SH-SY5Y (cell line): Measurements from ENCODE around the gene CRACDL.
A peak's percentile ranks its signal among the peaks of the same experiment; 100 is the strongest.

ENCODE experiments used
- GATA2 ChIP-seq: IDR thresholded peaks from 2 replicates; pipeline ENCODE4 v1.6.1; 2011; ENCODE audit warnings: mild to moderate bottlenecking, low read depth, low read length
- GATA3 ChIP-seq: IDR thresholded peaks from 2 replicates; pipeline ENCODE4 v1.6.1; 2011; ENCODE audit warnings: low read depth, mild to moderate bottlenecking, low read length, moderate library complexity

Gene CRACDL, protein sequence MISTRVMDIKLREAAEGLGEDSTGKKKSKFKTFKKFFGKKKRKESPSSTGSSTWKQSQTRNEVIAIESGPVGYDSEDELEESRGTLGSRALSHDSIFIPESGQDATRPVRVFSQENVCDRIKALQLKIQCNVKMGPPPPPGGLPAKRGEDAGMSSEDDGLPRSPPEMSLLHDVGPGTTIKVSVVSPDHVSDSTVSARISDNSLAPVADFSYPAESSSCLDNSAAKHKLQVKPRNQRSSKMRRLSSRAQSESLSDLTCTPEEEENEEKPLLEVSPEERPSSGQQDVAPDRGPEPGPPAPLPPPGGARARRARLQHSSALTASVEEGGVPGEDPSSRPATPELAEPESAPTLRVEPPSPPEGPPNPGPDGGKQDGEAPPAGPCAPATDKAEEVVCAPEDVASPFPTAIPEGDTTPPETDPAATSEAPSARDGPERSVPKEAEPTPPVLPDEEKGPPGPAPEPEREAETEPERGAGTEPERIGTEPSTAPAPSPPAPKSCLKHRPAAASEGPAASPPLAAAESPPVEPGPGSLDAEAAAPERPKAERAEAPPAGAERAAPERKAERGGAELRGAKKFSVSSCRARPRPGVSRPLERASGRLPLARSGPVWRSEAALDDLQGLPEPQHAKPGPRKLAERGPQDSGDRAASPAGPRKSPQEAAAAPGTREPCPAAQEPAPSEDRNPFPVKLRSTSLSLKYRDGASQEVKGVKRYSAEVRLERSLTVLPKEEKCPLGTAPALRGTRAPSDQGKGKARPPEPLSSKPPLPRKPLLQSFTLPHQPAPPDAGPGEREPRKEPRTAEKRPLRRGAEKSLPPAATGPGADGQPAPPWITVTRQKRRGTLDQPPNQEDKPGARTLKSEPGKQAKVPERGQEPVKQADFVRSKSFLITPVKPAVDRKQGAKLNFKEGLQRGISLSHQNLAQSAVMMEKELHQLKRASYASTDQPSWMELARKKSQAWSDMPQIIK

DNA sequence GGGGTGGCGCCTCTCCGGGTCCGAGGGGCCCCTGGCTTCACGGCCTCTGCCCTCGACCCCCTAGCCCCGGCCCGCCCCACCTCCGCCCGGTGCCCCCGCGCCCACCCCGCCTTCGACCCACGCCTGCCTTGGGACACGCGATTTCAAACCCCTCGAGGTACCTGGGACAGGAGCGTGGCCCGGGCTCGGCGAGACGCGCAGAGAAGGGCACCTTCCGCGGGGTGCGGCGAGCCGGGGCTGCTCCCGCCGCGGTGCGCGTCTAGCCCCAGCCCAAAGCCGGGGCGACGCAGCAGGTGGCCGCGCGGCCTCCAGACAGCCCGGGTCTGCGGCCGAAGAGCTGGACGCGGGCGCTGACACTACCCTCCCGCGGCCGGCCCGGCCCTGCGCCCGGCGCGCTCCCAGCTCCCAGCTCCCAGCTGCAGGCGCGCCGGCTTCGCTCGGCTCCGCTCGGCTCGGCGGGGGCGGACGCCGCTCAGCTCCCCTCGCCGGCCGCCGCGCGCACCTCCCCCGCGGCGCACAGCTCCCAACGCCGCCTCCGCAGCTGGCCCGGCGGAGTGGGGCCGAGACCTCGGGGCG is at the start of gene CRACDL:
TSS of gene CRACDL (minus strand) at position 449 of the 576 bp plus-strand sequence. CDS start 89,425 bp downstream, outside the sequence.
- TF ChIP-seq GATA2 (no peak), GATA3 (no peak)

DNA sequence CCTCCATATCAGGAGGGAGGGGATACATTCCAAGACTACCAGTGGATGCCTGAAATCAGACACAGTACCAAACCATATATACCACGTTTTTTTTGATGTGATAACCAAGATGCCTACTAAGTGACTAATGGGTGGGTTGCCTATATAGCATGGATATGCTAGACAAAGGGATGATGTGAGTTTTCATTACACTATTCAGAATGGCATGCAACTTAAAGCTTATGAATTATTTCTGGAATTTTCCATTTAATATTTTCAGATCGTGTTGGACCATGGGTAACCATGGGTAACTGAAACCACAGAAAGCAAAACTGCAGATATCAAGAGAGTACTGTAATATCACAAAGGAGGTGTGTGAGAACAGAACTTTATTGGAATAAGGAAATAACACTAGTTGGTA is 39.6 kb upstream of the CRACDL start:
- no peak for TF ChIP-seq GATA2
- no peak for TF ChIP-seq GATA3

DNA sequence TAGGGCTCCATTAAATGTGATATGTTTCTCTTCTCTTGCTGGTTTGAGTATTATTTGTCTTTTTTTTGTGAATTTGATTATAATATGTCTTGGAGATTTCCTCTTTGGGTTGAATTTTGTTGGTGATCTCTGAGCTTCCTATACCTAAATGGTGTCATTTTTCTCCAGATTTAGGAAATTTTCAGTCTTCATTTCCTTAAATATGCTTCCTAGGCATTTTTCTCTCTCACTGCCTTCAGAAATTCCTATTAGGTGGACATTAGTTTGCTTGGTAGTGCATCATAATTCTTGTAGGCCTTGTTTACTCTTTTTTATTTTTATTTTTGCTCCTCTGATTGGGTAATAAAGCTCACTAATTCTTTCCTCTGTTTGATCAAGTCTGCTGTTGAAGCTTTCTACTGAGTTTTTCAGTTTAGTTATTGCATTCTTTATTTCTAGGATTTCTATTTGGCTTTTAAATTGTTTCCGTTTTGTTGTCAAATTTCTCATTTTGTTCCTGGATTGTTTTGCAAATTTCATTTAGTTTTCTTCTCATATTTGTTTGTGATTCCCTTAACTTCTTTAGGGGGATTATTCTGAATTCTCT is 36.6 kb upstream of the CRACDL start:
- TF ChIP-seq GATA3 (no peak), GATA2 (no peak)

DNA sequence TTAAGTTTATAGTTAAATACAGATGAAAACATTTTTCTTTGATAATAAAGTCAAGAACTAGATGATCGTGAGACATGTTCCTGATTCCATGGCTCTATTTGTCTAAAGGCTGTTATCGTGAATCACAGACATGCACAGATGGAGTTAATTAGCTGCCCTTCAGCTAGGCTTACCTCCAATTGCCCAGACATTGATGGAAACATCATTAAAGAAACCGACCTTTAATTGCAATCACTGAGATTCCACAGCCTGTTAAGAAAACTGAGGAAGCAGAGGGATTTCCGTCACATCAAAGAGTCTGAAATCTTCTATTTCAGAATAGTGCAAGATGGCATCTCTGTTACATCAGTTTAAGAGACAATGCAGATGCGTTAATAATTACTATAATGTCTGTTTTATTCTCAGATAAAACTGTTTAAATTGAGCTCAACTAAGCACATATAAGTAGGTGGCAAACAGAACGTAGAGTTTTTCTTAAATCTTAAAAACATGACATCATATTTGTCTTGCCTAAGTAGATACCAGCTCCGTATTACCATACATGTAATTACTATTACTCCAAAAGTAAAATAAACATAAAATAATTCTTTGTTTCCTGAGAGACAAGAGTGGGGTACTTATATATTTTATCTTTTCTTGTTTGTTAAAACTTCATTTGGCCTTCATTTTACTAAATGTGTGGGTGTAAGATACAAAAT is 23.9 kb upstream of the CRACDL start:
- TF ChIP-seq GATA3 (peak; percentile 53; the same call in 1 of the 2 replicates), GATA2 (peak; percentile 48)

DNA sequence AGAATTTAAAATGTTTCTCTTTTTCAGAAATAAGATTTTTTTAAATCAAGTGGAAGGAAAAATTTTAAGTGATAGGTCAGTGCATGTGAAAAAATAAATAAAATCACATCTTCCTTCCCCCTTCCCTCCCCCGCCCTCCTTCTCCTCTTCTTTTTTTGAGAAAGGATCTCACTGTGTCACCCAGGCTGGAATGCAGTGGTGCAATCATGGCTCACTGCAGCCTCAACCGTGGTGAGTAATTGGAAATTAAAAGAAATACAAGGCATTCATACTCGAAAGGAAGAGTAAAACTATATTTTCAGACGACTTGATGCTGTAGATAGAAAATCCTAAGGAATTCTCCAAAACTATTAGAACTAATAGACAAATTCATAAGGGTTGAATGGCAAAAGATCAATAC is 16.9 kb upstream of the CRACDL start:
- no peak for TF ChIP-seq GATA3
- no peak for TF ChIP-seq GATA2

DNA sequence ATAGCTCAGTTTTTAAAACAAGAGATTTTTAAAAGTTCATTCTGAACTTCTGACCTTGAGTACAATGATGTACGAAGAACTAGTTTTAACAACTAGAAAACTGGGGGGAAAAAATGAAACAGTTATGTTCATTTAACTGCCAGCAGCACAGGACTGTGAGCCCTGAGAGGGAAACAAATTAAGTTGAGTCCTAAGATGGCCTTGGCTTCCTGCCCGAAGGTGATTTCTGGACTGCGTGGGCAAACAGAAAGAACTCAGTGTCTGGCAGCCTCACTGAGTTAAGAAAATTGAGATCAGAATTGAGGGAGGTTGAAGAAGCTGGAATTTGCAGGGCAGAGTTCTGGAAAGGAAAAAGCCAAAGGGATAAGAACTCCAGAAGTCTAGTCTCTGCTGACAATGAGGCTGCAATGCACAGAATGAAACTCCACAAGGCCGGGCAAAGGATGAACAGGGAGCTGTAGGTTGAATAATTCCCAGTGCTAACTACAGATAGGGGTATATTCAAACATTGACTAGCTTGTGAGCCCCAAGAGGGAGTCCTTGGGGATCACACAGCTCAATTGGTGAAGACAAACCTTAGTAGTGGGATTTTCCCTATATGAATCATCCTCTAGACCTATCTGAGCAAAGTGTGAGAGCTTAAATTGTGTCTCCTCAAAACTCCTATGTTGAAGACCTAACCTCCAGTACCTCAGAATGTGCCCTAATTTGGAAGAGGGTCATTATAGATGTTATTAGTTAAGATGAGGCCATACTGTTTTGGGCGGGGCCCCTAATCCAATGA is 13.1 kb upstream of the CRACDL start:
- TF ChIP-seq GATA3 (no peak), GATA2 (no peak)

DNA sequence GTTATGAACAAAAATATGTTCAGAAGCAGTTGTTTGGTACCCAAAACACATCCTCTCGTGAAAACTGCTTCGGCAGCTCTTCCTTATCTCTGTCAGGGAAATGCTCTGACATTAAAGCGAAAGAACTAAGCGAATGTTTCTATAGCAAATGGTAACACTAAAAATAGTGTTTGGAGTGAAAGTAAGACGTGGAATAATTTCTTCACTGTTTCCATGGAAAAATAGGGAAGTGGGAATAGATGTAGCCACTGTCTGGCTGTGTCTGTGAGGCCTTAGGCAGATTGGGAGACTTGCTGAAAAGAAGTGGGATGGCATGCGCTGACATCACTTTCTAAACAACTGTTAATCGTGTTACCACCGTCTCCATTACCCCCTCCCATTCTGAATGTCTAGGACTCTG is 11.5 kb upstream of the CRACDL start:
- no peak for TF ChIP-seq GATA2
- no peak for TF ChIP-seq GATA3

DNA sequence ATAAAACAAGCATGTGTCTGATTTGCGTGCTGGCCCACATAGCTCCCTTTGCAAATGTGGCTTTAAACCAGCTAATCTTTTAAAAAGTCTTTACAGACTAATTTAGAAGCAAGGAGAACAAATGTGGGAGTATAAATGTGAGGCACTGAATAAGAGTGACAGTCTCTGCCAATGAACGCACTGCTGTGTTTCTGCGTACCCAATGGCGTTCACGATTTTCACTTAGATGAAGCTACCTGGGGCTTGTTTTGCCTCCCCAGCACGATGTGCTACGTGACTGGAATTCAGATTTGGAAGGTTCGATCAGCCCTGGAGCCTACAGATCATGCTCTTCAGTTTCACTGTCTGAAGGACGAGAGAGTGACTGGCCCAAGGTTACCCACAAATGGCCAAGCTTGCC is 10.8 kb upstream of the CRACDL start:
- TF ChIP-seq GATA2, result no peak
- TF ChIP-seq GATA3, result no peak

DNA sequence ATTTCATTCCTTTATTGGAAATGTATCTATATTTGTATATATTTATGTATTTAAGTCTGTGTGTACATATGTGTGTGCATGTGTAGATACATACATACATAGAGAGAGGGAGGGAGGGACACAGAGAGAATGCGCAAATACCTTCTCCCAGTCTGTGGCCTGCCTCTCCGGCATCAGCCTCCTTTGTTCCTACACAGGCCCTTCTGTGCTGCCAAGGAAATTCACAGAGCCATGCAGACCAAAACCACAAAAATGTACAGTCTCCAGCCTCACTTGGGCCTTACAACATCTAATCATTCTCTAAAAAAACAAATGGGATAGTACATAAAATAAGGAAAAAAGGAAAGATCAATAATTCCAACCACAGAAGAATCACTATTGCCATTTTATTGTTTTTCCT is 8.8 kb upstream of the CRACDL start:
- no peak for TF ChIP-seq GATA3
- no peak for TF ChIP-seq GATA2

DNA sequence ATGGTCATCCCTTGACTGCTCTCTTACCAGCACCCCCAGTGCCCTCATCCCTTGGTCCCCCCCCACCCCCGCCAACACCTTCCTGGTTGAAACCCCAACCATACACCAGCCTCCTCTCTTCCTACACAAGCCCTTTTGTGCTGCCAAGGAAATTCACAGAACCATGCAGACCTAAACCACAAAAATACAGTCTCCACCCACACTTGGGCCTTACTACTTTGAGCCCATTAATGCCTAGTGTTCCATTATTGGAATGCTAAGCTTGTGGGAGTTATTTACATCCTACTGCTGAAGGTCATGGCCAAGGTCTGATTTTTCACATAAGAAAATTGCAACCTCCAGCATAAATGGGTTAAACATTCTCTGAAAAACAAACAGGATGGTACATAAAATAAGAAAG is 4.1 kb upstream of the CRACDL start:
- no peak for TF ChIP-seq GATA2
- TF ChIP-seq GATA3, result no peak

DNA sequence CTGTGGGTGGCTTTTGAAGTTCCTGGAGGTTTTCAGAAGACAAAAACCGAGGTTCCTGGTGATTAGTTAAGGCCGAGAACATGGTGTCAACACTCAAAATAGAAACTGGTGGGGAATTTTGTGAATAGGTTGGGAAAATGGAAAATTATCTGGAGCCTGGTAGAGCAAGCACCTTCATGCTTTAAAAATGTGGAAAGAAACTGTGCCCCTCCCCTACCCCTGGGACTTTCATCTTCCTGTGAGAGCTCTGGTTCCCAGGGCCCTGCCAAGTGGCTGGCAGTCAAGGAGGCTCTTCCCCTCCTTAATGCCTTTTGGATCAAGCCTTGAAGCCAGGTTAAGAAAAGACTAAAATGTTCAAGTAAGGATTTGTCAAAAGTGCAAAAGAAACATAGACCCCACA is 1.9 kb upstream of the CRACDL start:
- no peak for TF ChIP-seq GATA2
- no peak for TF ChIP-seq GATA3

DNA sequence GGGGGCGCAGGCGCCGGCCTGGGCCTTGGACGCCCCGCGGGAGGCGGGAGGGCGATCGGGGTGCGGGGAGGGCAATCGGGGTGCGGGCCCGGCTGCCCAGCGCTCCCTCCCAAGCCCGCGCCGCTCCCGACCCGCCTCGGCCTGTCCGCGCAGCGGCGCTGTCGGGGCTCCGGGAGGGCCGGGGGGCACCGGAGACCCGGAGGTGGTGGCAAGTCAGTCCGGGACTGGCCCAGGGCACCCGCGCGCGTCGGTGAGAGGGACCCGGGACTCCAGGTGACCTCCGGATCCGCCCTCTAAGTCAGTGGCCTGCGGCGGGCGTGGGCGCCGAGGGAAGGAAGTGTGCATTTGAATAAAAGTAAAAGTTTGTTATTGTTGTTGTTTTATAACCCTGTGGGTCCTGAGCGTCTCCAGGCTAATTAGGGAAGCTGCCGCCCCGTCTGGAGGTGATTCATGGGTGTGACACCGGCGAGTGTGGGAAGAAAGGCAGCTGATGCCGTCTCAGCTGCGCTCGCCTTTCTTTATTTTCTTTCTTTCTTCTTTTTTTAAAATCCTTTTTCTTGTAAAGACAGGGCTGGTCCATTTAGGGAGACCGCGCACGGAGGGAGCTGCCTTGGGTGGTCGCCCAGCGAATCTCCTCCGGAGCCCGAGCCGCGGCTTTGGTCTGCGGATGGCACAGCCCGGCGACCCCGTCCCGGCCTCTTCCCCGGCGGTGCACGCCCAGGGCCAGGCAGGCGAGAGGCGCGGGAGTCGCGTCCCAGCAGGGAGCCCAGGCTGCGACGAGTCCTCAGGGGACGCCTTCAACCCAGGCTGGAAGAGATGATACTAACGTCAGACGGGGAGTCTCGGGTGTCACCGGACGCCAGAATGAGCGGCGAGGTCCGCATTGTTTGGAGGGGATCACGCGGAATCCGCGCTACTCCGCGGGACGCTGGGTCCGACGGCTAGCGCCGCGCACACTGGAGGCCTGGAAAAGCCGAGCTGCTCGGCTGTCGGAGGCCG is 627 bp upstream of the CRACDL start:
- TF ChIP-seq GATA2 (no peak), GATA3 (no peak)
